Small intestine (tissue), 7 donors: ENCODE results near the gene PPP1R26. TPM values are rescaled to one million over a fixed set of nuclear protein-coding genes. Genes with fewer than 3 reads are reported as not detected.
A peak's percentile ranks its signal among the peaks of the same experiment; 100 is the strongest.

Experiments used
- DNase-seq, 2 donors: peaks; one replicate each; pipeline versions ENCODE4 v3.0.0 to v3.0.0-alpha.2; 2013
- FAIRE-seq: peaks from 2 replicates; lab custom pipeline; 2012; peaks lifted over from hg19 to GRCh38; lab: Jason Lieb, UNC
- H3K27ac ChIP-seq, 3 donors: one replicate each; pipeline ENCODE4 v1.5.1; 2013; ENCODE audit warnings: low read length in 2 of 3, mild to moderate bottlenecking in 2 of 3, control low read depth in 1 of 3, inconsistent platforms in 1 of 3, low read depth in 1 of 3, moderate library complexity in 1 of 3
- H3K27me3 ChIP-seq, 3 donors: one replicate each; pipeline ENCODE4 v1.6.1; 2013; ENCODE audit warnings: low read length in 3 of 3, inconsistent platforms in 1 of 3; ENCODE audit not compliant: control insufficient read depth in 3 of 3, insufficient read depth in 3 of 3
- H3K36me3 ChIP-seq, 3 donors: one replicate each; pipeline ENCODE4 v1.6.1; 2013; ENCODE audit warnings: low read length in 3 of 3, inconsistent platforms in 1 of 3, low read depth in 1 of 3, mild to moderate bottlenecking in 1 of 3, moderate library complexity in 1 of 3; ENCODE audit not compliant: control insufficient read depth in 3 of 3, insufficient read depth in 2 of 3
- H3K4me1 ChIP-seq, 3 donors: one replicate each; pipeline ENCODE4 v1.6.1; 2013; ENCODE audit warnings: low read length in 2 of 3, inconsistent platforms in 1 of 3, low read depth in 1 of 3, mild to moderate bottlenecking in 1 of 3, moderate library complexity in 1 of 3; ENCODE audit not compliant: control insufficient read depth in 3 of 3, insufficient read depth in 2 of 3
- H3K4me3 ChIP-seq, 3 donors: one replicate each; pipeline ENCODE4 v1.5.1; 2013; ENCODE audit warnings: low read length in 3 of 3, control low read depth in 1 of 3, inconsistent platforms in 1 of 3, low read depth in 1 of 3, mild to moderate bottlenecking in 1 of 3, moderate library complexity in 1 of 3
- H3K9me3 ChIP-seq, 2 donors: one replicate each; pipeline ENCODE4 v1.6.1; 2013; ENCODE audit warnings: low read depth in 1 of 2, low read length in 1 of 2; ENCODE audit not compliant: control insufficient read depth in 2 of 2, insufficient read depth in 1 of 2
- WGBS, 3 donors: extraction: QIAGEN DNeasy Blood & Tissue Kit; methylation state at CpG; one replicate each; pipeline ENCODE4 v1.1.7; 2013; 5-methylcytosine and 5-hydroxymethylcytosine counted together
- polyA plus RNA-seq, 4 donors: library from polyadenylated mRNA; stranded (reverse) in 3 of 4; unstranded in 1 of 4; fragments of 200-250 nt in 3 of 4; fragments of 120-200 nt in 1 of 4; gene quantifications; one replicate each; pipeline versions ENCODE4 v1.2.1 to v1.2.3, GENCODE V29; 2013
- donor health status: healthy with polysubstance abuse.
- donor health status: control.
- donor health status: control.
- donor health status: Bipolar disorder and iron deficiency.
- donor health status: healthy.

The PPP1R26 gene
- polyA plus RNA-seq, 4 donors, result 6.5 to 16.6 (median 10.0) TPM

- peak overlapping the region in 1 of 3 donors; percentile 69 for H3K27ac ChIP-seq
- WGBS, 3 donors, result 39 to 45% (median 40%) methylated on average over 37 to 38 of the region's 38 CpGs
- no peak for FAIRE-seq
Measured at GRCh38 chr9:135501261-135502167, 21.9 kb downstream of the PPP1R26 start.

GRCh38 chr9:135502168-135502872, 22.7 kb downstream of the PPP1R26 start:
- Histone ChIP-seq H3K4me1 (peaks cover 0 to 7% (median 5%) of the 10 kb centered on the region in 3 donors), H3K36me3 (peaks cover 0 to 40% (median 6%) of the 10 kb centered on the region in 3 donors), H3K9me3 (no peaks in the 10 kb centered on the region), H3K4me3 (no peak overlapping the region), H3K27ac (no peak overlapping the region), H3K27me3 (no peaks in the 10 kb centered on the region)
- 83 to 87% (median 84%) methylated on average over 15 of the region's 15 CpGs for WGBS, 3 donors
- DNase-seq (no peak), FAIRE-seq (no peak)

More at GRCh38 chr9:135501261-135502167, 21.9 kb downstream of the PPP1R26 start:
- H3K4me3 ChIP-seq, result peak overlapping the region; percentile 83 to 92 (median 84)
- DNase-seq, result peak in 1 of 2 donors; percentile 44
- H3K9me3 ChIP-seq, result no peaks in the 10 kb centered on the region
- H3K4me1 ChIP-seq, result peaks cover 0 to 7% (median 5%) of the 10 kb centered on the region in 3 donors
- H3K36me3 ChIP-seq, result peaks cover 0 to 40% (median 6%) of the 10 kb centered on the region in 3 donors
- no peaks in the 10 kb centered on the region for H3K27me3 ChIP-seq

- FAIRE-seq (no peak), DNase-seq (no peak)
- WGBS, 3 donors, result 87 to 93% (median 88%) methylated on average over 16 of the region's 16 CpGs
- H3K27ac ChIP-seq, result no peak overlapping the region
- peaks cover 0 to 7% (median 5%) of the 10 kb centered on the region in 3 donors for H3K4me1 ChIP-seq
- H3K27me3 ChIP-seq, result no peaks in the 10 kb centered on the region
- no peak overlapping the region for H3K4me3 ChIP-seq
- H3K36me3 ChIP-seq, result peaks cover 0 to 40% (median 6%) of the 10 kb centered on the region in 3 donors
- no peaks in the 10 kb centered on the region for H3K9me3 ChIP-seq
Measured at GRCh38 chr9:135502873-135503321, 23.3 kb downstream of the PPP1R26 start.

- Histone ChIP-seq H3K36me3 (peaks cover 0 to 40% (median 6%) of the 10 kb centered on the region in 3 donors), H3K4me1 (peaks cover 0 to 7% (median 5%) of the 10 kb centered on the region in 3 donors), H3K4me3 (no peak overlapping the region), H3K9me3 (peaks cover 0 to 4% of the 10 kb centered on the region in 2 donors), H3K27me3 (no peaks in the 10 kb centered on the region), H3K27ac (no peak overlapping the region)
- 90 to 95% (median 92%) methylated on average over 41 of the region's 41 CpGs for WGBS, 3 donors
- FAIRE-seq (no peak), DNase-seq (no peak)
Measured at GRCh38 chr9:135503371-135504261, 24.0 kb downstream of the PPP1R26 start.

- H3K4me1 ChIP-seq, result peaks cover 0 to 7% (median 5%) of the 10 kb centered on the region in 3 donors
- 63 to 69% (median 68%) methylated on average over 21 of the region's 21 CpGs for WGBS, 3 donors
- no peaks in the 10 kb centered on the region for H3K27me3 ChIP-seq
- no peak overlapping the region for H3K27ac ChIP-seq
- DNase-seq (peak; percentile 51 to 63), FAIRE-seq (no peak)
- H3K36me3 ChIP-seq, result peaks cover 0 to 40% (median 6%) of the 10 kb centered on the region in 3 donors
- H3K9me3 ChIP-seq, result peaks cover 0 to 4% of the 10 kb centered on the region in 2 donors
- no peak overlapping the region for H3K4me3 ChIP-seq
Measured at GRCh38 chr9:135504262-135505243, 25.0 kb downstream of the PPP1R26 start.

GRCh38 chr9:135505406-135506187, 26.0 kb downstream of the PPP1R26 start:
- no peak overlapping the region for H3K27ac ChIP-seq
- FAIRE-seq, result no peak
- H3K27me3 ChIP-seq, result no peaks in the 10 kb centered on the region
- WGBS, 3 donors, result 85 to 91% (median 89%) methylated on average over 22 to 24 of the region's 24 CpGs
- peaks cover 0 to 40% (median 6%) of the 10 kb centered on the region in 3 donors for H3K36me3 ChIP-seq
- no peak for DNase-seq
- peaks cover 0 to 7% of the 10 kb centered on the region in 2 donors for H3K9me3 ChIP-seq
- no peak overlapping the region for H3K4me3 ChIP-seq
- peaks cover 0 to 7% (median 5%) of the 10 kb centered on the region in 3 donors for H3K4me1 ChIP-seq
